HG02885 (cell line): ENCODE measurements around the gene DTX3L.

Experiments
- ATAC-seq: cut with Tn5 transposase; IDR thresholded peaks from one replicate; pipeline ENCODE4 v1.9.1; 2021; ENCODE audit warnings: mild to moderate bottlenecking; ENCODE audit not compliant: unreplicated experiment, poor library complexity

DTX3L gene

DNA sequence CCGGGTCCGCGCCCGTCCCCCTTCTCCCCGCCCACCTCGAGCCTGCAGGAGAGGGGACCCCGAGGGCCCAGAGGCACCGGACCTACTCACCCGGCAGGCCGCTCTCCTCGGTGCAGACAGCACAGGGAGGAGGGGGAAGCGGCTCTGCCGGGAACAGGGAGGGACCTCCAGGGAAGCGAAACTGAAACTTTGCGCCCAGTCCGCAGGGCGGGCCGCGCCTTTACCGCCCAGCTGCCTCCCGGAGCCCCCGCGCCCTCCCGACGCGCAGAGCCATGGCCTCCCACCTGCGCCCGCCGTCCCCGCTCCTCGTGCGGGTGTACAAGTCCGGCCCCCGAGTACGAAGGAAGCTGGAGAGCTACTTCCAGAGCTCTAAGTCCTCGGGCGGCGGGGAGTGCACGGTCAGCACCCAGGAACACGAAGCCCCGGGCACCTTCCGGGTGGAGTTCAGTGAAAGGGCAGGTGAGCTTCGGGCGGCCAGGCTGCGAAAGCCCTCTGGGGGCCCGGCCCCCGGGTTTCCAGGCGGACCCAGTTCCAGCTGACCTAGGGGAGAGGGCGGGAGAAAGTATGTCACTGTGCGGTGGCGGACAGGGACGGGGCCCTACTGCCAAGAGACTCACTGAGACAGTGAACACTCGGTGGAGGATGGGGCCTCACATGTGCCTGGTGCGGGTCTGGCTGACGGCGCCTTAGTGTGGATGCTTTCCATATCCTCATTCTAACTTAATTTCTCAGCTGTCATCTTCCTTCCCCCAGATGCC lies at the start of gene DTX3L, which contains the start of gene PARP9:
Gene DTX3L, plus strand, starts transcription at position 184 of the 758 bp plus-strand sequence. Its CDS starts 89 bp downstream, at position 273.
Gene PARP9, minus strand, starts transcription at position 146 of the 758 bp plus-strand sequence. CDS start 4,680 bp downstream, outside the sequence.
- peak; percentile 66 for ATAC-seq

DNA sequence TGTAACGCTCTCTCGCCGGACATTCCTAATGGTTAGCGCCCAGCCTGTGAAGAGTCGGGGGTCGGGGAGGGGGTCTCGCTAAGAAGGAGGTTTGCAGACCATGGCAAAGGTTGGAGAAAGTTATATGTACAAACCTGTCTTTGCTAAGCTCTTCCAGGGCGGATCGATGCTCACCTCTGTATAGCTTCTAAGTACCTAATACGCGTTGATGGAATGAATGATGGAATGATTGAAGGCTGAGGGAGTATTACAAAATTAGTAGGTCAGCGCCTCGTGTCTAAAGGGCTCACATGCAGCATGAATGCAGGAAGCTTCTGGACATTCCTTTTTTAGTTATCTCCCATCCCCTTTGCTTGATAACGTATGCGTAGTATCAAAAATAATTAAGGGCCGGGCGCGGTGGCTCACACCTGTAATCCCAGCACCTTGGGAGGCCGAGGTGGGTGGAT lies 49.1 kb upstream of the DTX3L start:
- no peak for ATAC-seq

GRCh38 chr3:122515870-122516269 lies 48.3 kb upstream of the DTX3L start:
- no peak for ATAC-seq

- ATAC-seq: no peak
These were observed 47.2 kb upstream of the DTX3L start for GRCh38 chr3:122516846-122517360.

GRCh38 chr3:122519693-122520092 lies 44.4 kb upstream of the DTX3L start:
- ATAC-seq: no peak

GRCh38 chr3:122520861-122521260 lies 43.3 kb upstream of the DTX3L start:
- no peak for ATAC-seq

- no peak for ATAC-seq
These were observed 40.8 kb upstream of the DTX3L start for GRCh38 chr3:122523317-122523716.

- no peak for ATAC-seq
These were observed 34.0 kb upstream of the DTX3L start for GRCh38 chr3:122530164-122530563.

GRCh38 chr3:122533480-122533879 lies 30.7 kb upstream of the DTX3L start:
- no peak for ATAC-seq

- peak; percentile 100 for ATAC-seq
These were observed 30.2 kb upstream of the DTX3L start for GRCh38 chr3:122533931-122534334.

DNA sequence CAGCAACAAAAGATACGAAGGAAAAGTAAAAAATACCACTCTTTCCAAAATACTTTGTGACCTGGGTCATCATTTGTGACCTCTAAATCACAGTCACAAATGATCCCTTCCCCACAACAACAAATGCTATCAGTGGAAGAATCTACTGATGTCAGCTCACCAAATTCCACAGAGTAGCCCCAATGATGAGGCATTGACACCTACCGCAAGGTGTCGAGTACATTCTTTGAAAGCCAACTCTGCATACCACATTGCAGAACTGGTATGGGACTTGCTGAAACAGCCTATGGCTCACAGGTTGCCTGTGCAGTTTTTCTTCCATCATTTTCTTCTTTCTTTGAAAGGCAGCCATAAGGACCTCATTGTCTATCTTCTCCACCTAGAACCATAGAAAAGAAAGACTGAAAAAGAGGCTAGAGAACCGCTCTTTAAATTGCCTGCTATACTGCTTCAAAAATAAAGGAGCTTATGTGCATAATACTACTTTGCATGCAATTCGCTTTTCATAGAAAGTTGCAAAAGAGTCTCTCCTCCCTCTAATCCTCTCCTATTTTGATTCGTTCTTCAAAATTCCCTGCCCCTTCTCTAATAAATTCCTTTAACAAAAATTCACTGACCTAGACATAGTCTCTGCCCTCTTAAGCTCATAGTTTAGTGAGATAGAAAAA lies 28.0 kb upstream of the DTX3L start:
- no peak for ATAC-seq

DNA sequence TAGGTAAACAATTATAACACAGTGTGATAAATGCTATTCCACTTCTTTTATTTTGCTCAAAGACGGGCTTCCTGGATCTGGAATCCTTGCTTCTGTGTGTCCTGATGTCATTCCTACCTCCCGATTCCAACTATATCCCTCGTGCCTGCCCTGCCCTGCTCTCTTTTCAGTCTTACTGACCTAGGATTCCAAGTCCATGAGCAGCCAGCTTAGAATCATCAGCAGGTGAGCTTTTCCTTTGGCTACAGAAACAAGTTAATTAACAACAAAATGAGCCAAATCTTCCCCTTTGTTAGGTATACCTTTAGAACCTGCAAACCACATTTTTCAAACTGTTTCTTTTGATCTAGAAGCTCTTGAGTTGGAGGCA lies 27.5 kb upstream of the DTX3L start:
- ATAC-seq: no peak

DNA sequence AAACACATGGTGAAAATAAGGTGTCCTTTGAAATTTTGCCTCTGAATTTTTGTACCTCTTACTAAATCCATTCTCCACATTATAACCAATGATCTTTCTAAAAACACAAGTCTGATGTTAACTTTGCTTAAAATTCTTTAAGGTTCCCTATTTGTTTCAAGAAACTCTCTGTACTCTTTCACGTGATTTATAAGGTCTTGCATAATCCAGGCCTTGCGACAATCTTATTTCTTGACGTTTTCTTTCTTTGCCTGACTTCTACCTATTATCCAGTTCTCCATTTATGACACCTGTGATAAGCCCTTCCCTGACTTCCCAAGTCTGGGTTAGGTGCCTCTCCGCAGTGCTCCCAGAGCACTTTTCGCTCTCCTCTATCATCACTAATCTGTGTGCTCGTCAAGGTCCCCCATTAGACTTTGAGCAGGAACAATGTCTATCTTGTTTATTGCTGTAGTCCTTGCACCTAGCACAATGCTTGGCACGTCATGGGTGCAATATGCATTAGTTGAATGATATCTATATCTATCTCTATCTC lies 25.1 kb upstream of the DTX3L start:
- ATAC-seq: no peak

- ATAC-seq: no peak
These were observed 18.0 kb upstream of the DTX3L start for GRCh38 chr3:122546151-122546550.

DNA sequence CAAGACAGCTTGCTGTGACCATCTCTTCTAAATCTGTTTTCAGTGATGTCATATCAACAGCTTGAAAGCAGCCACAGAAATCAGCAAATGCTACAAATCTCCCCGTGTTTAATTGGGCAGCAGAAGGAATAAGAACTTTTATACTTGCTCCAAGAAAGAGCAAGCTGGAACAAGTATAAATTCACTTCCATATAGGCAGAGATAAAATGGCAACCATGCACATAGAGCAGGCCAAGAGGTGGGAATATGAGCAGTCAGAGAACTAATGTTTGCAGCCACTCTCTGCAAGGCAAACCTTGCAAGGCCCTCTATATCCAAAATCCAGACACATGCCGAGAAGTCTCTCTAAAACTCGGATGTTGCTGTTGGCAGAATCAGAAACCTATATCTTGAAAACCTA lies 16.1 kb upstream of the DTX3L start:
- no peak for ATAC-seq

DNA sequence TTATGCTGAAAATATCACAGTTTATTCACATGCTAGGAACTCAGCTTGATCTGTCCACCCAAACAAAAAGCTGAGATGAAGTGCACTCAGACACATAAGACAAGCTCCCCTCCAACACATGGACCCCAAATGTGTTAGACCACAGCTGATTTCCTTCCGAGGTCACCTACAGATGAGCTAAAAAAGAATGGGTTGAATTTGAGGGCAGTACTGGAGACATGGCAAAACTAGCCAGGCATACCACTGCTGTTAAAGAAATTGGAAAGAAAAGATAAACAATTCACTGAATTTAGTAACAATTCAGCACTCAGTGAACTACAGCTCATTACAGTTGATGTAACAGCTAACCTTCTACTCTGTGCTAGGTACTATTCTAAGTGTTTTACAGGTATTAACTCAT lies 15.5 kb upstream of the DTX3L start:
- no peak for ATAC-seq

GRCh38 chr3:122553171-122553570 lies 11.0 kb upstream of the DTX3L start:
- ATAC-seq: no peak

DNA sequence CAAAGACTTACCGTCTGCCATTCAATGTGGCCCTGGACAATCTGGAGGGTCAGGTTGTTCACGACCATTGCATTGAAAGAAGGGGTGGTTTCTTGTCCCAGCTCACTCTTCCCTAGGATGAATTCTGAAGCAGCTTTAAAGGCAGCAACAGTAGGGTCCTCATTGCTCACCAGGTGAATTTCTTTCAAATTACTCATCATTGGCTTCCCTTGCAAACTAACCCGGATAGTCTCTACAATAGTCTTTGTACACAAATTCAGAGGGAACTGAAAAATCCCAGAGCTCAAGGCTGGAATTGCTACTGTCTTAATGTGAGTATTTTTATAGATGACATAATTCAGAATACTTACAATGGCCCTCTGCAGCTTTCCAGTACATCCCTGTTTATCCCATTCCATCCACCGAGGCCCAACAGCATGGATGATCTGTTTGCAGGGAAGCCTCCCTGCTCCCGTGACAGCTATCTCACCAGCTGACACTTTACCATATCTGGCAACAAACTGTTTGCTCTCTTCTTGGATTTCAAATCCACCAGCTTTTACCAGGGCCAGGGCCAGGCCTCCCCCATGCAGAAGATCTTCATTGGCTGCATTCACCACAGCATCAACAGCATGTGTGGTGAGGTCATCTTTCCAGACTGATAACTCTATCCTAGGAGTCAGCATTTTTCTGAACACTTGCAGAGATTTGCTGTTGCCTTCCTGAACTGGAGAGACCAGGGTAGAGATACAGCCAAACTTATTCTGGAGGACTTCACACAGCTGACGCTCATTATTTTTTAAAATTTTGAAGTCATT lies 8.7 kb upstream of the DTX3L start:
- ATAC-seq: no peak

GRCh38 chr3:122557356-122557755 lies 6.8 kb upstream of the DTX3L start:
- no peak for ATAC-seq

GRCh38 chr3:122558605-122559004 lies 5.5 kb upstream of the DTX3L start:
- no peak for ATAC-seq
